ENCODE results near the gene TNFRSF1A. TPM values are rescaled to one million over a fixed set of nuclear protein-coding genes. Genes with fewer than 3 reads are reported as not detected.
A peak's percentile ranks its signal among the peaks of the same experiment; 100 is the strongest.

TNFRSF1A gene
- total RNA-seq, 1 donor from 2014 or later, result 79.1 TPM

GRCh38 chr12:6386038-6386437 lies 44.2 kb upstream of the TNFRSF1A start:
- TF ChIP-seq CTCF (conservative IDR thresholded peaks at IDR 0.05), result no peak
- H3K9me3 Mint-ChIP-seq, result no peaks in the 10 kb centered on the region
- DNase-seq (ENCODE audit: extremely low spot score, unreplicated experiment), result no peak
- H3K27me3 Mint-ChIP-seq, result no peaks in the 10 kb centered on the region
- no peak overlapping the region for H3K4me3 Mint-ChIP-seq
- no peak overlapping the region for H3K27ac Mint-ChIP-seq
- peaks cover 6% of the 10 kb centered on the region for H3K36me3 Mint-ChIP-seq
- peaks cover 4% of the 10 kb centered on the region for H3K4me1 Mint-ChIP-seq (ENCODE audit: unreplicated experiment)

- Mint-ChIP-seq H3K4me1 (ENCODE audit: unreplicated experiment) (peaks cover 4% of the 10 kb centered on the region), H3K27me3 (no peaks in the 10 kb centered on the region), H3K36me3 (peaks cover 6% of the 10 kb centered on the region), H3K9me3 (no peaks in the 10 kb centered on the region), H3K27ac (peak overlapping the region; percentile 75), H3K4me3 (peak overlapping the region; percentile 61)
- DNase-seq (ENCODE audit: extremely low spot score, unreplicated experiment), result no peak
- TF ChIP-seq CTCF (conservative IDR thresholded peaks at IDR 0.05), result no peak
These were observed 42.9 kb upstream of the TNFRSF1A start for GRCh38 chr12:6384499-6385436.

DNA sequence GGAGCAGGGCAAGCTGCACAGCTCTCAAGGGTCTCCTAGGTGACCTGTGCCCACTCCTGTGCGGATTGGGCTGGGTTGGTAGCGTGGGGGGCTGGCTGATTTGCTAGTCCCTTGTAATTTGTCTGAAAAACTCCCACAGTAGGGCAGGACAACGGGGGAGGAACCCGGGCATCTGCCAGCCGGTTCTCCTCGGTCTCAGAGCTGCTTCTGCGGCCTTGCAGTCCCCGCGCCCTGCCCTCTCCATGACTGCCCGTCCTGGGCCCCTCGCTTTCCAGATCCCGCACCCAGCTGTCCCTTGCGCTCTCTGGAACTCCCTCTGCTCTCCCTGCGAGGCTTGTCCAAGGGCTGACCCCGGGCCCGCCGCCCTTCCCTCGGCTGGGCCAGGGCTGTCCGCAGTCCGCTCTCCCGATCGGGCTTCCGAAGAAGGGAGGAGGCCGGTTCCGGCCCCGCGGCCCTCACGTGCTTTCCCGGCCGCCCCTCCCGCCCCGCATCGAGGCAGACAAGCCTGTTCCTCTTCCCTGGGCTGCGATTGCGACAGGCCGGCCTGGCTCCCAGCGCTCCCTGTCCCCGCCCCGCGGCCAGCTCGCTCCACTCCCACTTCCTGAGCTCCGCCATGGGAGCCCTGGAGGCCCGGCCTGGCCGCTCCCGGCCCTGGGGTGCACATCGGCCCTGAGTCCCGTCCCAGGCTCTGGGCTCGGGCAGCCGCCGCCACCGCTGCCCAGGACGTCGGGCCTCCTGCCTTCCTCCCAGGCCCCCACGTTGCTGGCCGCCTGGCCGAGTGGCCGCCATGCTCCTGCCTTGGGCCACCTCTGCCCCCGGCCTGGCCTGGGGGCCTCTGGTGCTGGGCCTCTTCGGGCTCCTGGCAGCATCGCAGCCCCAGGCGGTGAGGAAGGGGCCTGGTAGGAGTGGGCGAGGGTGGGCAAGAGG lies 42.0 kb upstream of the TNFRSF1A start, which contains the start of gene LTBR:
Gene LTBR, plus strand, starts transcription at position 591 of the 927 bp plus-strand sequence. Its CDS starts 197 bp downstream, at position 788.
- peak within 1 kb of the TSS; percentile 68 for H3K4me3 Mint-ChIP-seq
- H3K9me3 Mint-ChIP-seq, result no peaks in the 10 kb centered on the region
- H3K4me1 Mint-ChIP-seq (ENCODE audit: unreplicated experiment), result peaks cover 4% of the 10 kb centered on the region
- peaks cover 4% of the 10 kb centered on the region for H3K36me3 Mint-ChIP-seq
- TF ChIP-seq CTCF (conservative IDR thresholded peaks at IDR 0.05), result no peak
- H3K27me3 Mint-ChIP-seq, result no peaks in the 10 kb centered on the region
- H3K27ac Mint-ChIP-seq, result peak within 1 kb of the TSS; percentile 79
- DNase-seq (ENCODE audit: extremely low spot score, unreplicated experiment), result no peak

- no peaks in the 10 kb centered on the region for H3K9me3 Mint-ChIP-seq
- no peak for TF ChIP-seq CTCF (conservative IDR thresholded peaks at IDR 0.05)
- peak overlapping the region; percentile 79 for H3K27ac Mint-ChIP-seq
- DNase-seq (ENCODE audit: extremely low spot score, unreplicated experiment), result no peak
- H3K4me3 Mint-ChIP-seq, result peak overlapping the region; percentile 68
- H3K36me3 Mint-ChIP-seq, result no peaks in the 10 kb centered on the region
- H3K27me3 Mint-ChIP-seq, result no peaks in the 10 kb centered on the region
- H3K4me1 Mint-ChIP-seq (ENCODE audit: unreplicated experiment), result peaks cover 2% of the 10 kb centered on the region
These were observed 41.1 kb upstream of the TNFRSF1A start for GRCh38 chr12:6382982-6383381.

DNA sequence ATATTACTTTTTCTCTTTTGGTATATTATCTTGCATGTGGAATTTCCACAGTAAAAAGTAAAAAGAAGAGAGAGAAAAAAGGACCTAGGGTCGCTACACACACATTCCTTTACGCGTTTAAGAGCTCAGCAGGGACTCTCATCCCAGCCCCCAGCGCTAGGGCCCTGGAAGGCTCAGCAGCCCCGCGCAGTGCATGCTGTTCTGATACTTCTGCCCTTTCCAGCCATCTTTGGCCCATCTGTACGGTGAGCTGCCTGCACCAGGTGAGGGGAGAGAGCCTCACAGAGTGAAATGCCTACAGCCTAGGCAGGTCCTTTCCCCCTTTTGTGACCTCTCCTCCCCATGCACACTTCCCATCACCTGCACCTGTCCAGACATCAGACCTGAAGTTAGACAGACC lies 40.5 kb upstream of the TNFRSF1A start:
- H3K27ac Mint-ChIP-seq, result peak overlapping the region; percentile 79

More for the DNA sequence above, 40.5 kb upstream of the TNFRSF1A start:
- H3K27me3 Mint-ChIP-seq, result no peaks in the 10 kb centered on the region
- H3K4me1 Mint-ChIP-seq (ENCODE audit: unreplicated experiment), result no peaks in the 10 kb centered on the region
- H3K36me3 Mint-ChIP-seq, result no peaks in the 10 kb centered on the region
- DNase-seq (ENCODE audit: extremely low spot score, unreplicated experiment), result no peak
- peak overlapping the region; percentile 68 for H3K4me3 Mint-ChIP-seq
- H3K9me3 Mint-ChIP-seq, result no peaks in the 10 kb centered on the region
- no peak for TF ChIP-seq CTCF (conservative IDR thresholded peaks at IDR 0.05)
